ENCODE results near the gene NDRG3. TPM values are rescaled to one million over a fixed set of nuclear protein-coding genes. Genes with fewer than 3 reads are reported as not detected.

NDRG3 gene
- total and polyA plus RNA-seq, 9 donors: 16.7 to 66.0 (median 24.1) TPM

DNA sequence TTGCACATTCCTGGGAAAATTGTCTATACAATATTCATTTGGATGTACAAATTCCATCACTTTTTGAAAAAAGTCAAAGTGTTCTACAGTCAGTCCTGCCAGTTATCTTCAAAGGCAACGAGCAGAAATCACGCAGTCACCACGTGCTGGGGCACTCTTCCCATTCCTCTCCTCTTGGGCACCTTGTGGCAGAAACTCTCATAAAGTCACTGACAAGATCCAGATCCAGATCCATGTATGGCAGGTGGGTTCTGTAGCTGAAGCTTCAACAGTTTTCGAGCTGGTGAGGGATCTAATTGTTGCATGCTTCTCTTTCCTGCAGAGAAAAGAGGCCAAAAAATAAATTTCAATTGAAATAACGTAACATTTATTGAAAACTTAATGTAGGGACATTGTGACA is 6.7 kb upstream of the NDRG3 start:
- 89 to 92% (median 91%) methylated on average over 5 of the region's 5 CpGs for WGBS, 3 donors
- no peak for TF ChIP-seq EP300 (IDR thresholded peaks at IDR 0.05)
- no peak for TF ChIP-seq POLR2A (IDR thresholded peaks at IDR 0.05)
- TF ChIP-seq CTCF (IDR thresholded peaks at IDR 0.05): no peak
- no peaks in the 10 kb centered on the region for H3K9me3 ChIP-seq
- H3K4me1 ChIP-seq (ENCODE audit: insufficient read depth): no peaks in the 10 kb centered on the region
- DNase-seq: no peak
- H3K4me3 ChIP-seq: no peak overlapping the region
- H3K27me3 ChIP-seq: no peaks in the 10 kb centered on the region
- H3K36me3 ChIP-seq: no peaks in the 10 kb centered on the region
- no peak overlapping the region for H3K27ac ChIP-seq
- intact Hi-C loops (cut with DNase I): loop anchor here in 1 of 4 donors (10.0 kb wide), 2 partner anchors 138 to 548 kb away; no protein-coding TSS in a partner anchor

- no peak for TF ChIP-seq CTCF (IDR thresholded peaks at IDR 0.05)
- TF ChIP-seq POLR2A (IDR thresholded peaks at IDR 0.05): no peak
- TF ChIP-seq EP300 (IDR thresholded peaks at IDR 0.05): no peak
- H3K4me1 ChIP-seq (ENCODE audit: insufficient read depth): peaks cover 2% of the 10 kb centered on the region
- no peaks in the 10 kb centered on the region for H3K27me3 ChIP-seq
- no peaks in the 10 kb centered on the region for H3K9me3 ChIP-seq
- peak overlapping the region; percentile 92 for H3K4me3 ChIP-seq
- WGBS, 3 donors: 1 to 6% (median 4%) methylated on average over 23 to 44 of the region's 44 CpGs
- peak overlapping the region; percentile 48 to 70 for H3K27ac ChIP-seq
- peak in 1 of 5 donors; percentile 49 for DNase-seq
- intact Hi-C loops (cut with DNase I): loop anchor here in 1 of 4 donors (5.0 kb wide), 1 partner anchor 117 kb away; a partner anchor contains a TSS
- H3K36me3 ChIP-seq: no peaks in the 10 kb centered on the region
These were observed 510 bp downstream of the NDRG3 start for GRCh38 chr20:36745234-36745926.

- WGBS, 3 donors: 5 to 15% (median 5%) methylated on average over 5 to 8 of the region's 8 CpGs
- H3K27ac ChIP-seq: no peak overlapping the region
- H3K4me3 ChIP-seq: peak overlapping the region; percentile 92
- H3K4me1 ChIP-seq (ENCODE audit: insufficient read depth): peaks cover 2% of the 10 kb centered on the region
- TF ChIP-seq CTCF (IDR thresholded peaks at IDR 0.05) (no peak), EP300 (IDR thresholded peaks at IDR 0.05) (no peak), POLR2A (IDR thresholded peaks at IDR 0.05) (no peak)
- H3K27me3 ChIP-seq: no peaks in the 10 kb centered on the region
- DNase-seq: peak in 1 of 5 donors; percentile 43
- H3K36me3 ChIP-seq: no peaks in the 10 kb centered on the region
- H3K9me3 ChIP-seq: no peaks in the 10 kb centered on the region
- intact Hi-C loops (cut with DNase I): loop anchor here in 2 of 4 donors (5.0 kb wide), 2 partner anchors 118 to 132 kb away; a partner anchor contains a TSS
These were observed 1.1 kb downstream of the NDRG3 start for GRCh38 chr20:36744764-36745191.

- DNase-seq: no peak
- Histone ChIP-seq H3K9me3 (no peaks in the 10 kb centered on the region), H3K4me3 (no peak overlapping the region)
These were observed 1.6 kb downstream of the NDRG3 start for GRCh38 chr20:36744243-36744642.

More at GRCh38 chr20:36744243-36744642, 1.6 kb downstream of the NDRG3 start:
- Histone ChIP-seq H3K4me1 (ENCODE audit: insufficient read depth) (peaks cover 2% of the 10 kb centered on the region), H3K27me3 (no peaks in the 10 kb centered on the region), H3K27ac (no peak overlapping the region), H3K36me3 (no peaks in the 10 kb centered on the region)
- WGBS, 3 donors: 65 to 72% (median 69%) methylated on average over 4 of the region's 4 CpGs
- intact Hi-C loops (cut with DNase I): loop anchor here in 1 of 4 donors (5.0 kb wide), 1 partner anchor 132 kb away; no protein-coding TSS in a partner anchor
- TF ChIP-seq CTCF (IDR thresholded peaks at IDR 0.05) (no peak), EP300 (IDR thresholded peaks at IDR 0.05) (no peak), POLR2A (IDR thresholded peaks at IDR 0.05) (no peak)
